HG03108 (cell line): ENCODE measurements around the gene WDR53.
"Not testable (repeated sequence)": the region's sequence is repeated elsewhere in the genome, so short reads cannot be mapped to it uniquely, and the experiment has no call there.

ENCODE experiments used
- ATAC-seq: cut with Tn5 transposase; IDR thresholded peaks from one replicate; pipeline ENCODE4 v1.9.1; 2021; ENCODE audit warnings: moderate library complexity; ENCODE audit not compliant: unreplicated experiment

Gene WDR53

DNA sequence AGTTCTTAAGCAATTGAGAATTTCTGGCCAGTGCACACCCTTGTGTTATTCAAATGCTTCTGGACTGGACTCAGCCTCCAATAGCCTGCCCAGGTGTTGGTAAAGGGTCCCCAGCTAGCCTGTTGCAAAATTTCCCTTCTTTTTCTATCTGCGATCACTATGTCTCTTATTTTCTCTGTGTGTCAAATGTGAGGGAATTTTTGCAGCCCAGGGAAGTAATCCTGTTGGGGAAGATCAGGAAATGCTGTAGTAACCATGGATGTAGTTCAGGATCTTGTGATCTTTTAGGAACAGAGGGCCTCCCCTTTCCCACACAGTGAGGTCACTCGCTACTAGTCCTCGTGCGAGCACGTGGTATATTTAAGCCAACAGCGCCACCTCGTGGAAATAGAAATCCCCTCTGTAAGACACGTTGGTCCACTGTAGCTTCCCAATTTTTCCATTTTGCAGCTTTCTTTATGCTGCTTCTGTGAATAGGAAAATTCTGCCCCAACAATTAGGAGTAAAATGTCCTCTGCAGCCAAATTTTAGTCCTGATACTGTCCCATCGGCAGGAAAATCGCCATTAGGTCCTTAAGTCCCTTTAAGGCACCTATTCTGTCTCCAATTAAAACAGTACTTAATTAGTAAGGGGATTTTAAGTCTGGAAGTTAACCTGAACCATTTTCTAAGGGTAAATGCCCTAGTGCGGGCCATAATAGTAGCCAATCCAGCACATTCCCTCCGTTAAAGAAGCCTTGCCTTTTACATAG is 49.2 kb downstream of the WDR53 start:
- no peak for ATAC-seq

DNA sequence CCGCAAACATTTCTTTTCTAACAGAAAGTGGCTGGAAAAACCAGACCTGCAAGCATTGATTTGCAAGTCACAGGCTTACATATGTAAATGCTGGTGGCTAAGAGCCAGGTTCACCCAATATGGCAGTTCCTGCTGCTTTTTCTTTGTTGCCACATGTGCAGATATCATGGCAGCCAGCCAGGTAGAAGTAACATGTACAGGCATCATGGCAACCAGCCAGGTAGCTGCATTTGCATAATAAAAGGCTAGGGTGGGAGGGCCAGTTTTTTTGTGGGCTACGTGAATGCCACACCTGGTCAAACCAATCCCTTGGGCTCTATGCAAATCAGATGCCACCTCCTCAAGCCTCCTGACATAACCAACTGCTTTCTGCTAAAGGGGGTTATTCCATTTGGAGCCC is 50.4 kb downstream of the WDR53 start:
- no peak for ATAC-seq

- no peak for ATAC-seq
These were observed 51.1 kb downstream of the WDR53 start for GRCh38 chr3:196517162-196517800.

DNA sequence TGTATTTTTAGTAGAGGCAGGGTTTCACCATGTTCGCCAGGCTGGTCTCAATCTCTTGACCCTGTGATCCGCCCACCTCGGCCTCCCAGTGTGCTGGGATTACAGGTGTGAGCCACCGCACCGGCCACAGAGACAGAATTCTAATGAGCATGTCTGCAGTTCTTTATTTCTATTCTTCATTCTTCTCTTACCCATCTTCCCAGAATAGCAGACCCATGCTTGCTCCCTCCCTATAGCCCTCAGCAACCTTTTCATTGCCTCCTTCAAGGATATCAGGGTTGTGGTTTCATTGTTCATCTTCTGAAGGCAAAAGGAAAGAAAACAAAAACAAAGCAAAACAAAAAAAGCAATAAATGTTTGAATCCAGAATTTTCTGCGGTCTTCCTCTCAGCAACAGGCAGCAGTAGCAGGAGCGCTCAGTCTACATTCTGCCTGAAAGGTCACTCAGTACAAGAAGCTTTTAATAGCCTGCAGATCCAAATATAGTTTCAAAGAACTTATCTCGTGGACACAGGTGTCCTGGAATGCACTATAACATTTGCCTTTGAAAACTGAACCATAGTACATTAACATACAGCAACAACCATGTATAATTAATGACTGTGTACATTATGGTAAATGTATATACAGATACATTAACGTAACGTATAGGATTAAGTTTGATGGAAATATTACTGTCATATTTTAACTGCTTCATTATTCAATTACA is 53.3 kb downstream of the WDR53 start, which contains the start of gene SMCO1:
TSS of gene SMCO1 (minus strand) at position 434 of the 709 bp plus-strand sequence. CDS start at position 297, 137 bp downstream.
- no peak for ATAC-seq

DNA sequence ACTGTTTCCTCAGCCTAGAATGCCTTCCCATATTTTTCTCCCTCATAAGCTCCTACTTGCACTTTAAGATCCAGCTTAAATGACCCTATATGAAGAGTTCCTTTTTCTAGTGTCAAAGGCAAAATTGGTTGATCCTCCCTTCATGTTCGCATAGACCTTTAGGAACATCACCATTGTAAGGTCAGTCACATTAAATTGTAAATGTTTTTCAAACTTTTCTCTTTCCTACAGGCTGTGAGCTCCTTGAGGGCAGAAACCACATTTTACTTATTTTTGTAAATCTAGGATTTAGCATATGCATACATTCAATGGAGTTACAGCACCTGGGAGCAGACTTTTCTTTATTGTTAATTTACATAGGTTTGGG is 54.0 kb downstream of the WDR53 start:
- no peak for ATAC-seq

DNA sequence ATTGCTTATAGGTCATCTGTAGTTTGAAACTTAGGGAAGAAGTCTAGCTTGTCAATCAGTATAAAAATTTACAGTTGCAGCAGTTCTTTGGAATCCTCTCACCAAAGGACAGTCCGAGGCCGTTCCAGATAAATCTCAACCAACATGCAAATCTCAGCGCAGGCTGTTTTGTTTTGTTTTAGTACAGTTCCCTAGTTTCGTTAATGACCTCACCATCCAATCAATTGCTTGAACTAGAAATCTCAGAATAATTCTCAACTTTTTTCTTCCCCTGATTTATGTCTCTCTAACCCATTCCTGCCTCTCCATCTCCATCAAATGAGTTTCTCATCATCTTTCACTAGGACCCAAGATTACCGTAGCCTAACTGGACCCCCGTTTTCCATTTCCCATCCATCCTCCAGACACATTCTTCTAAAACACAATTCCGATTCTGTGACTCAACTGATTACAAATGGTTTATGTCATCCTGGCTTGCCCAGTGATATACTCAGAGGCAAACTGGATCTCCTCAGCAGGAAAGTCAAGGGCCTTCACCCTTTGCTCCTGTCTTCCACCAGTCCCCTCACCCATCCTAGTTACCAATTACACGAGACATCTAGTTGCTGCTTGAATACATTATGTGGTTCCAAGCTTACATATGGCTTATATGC is 54.5 kb downstream of the WDR53 start:
- ATAC-seq = no peak

DNA sequence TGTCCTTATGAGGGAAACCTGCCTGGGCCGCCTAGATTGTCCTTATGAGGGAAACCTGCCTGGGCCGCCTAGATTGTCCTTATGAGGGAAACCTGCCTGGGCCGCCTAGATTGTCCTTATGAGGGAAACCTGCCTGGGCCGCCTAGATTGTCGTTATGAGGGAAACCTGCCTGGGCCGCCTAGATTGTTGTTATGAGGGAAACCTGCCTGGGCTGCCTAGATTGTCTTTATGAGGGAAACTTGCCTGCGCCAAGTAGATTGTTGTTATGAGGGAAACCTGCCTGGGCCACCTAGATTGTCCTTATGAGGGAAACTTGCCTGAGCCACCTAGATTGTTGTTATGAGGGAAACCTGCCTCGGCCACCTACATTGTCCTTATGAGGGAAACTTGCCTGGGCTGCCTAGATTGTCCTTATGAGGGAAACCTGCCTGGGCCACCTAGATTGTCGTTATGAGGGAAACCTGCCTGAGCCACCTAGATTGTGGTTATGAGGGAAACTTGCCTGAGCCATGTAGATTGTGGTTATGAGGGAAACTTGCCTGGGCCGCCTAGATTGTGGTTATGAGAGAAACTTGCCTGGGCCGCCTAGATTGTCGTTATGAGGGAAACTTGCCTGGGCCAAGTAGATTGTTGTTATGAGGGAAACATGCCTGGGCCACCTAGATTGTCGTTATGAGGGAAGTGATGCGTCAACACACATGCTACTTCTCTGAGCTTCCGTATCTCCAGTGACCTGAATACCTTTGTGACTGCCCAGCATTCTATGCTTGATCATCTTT is 56.5 kb downstream of the WDR53 start:
- not testable (repeated sequence) for ATAC-seq

DNA sequence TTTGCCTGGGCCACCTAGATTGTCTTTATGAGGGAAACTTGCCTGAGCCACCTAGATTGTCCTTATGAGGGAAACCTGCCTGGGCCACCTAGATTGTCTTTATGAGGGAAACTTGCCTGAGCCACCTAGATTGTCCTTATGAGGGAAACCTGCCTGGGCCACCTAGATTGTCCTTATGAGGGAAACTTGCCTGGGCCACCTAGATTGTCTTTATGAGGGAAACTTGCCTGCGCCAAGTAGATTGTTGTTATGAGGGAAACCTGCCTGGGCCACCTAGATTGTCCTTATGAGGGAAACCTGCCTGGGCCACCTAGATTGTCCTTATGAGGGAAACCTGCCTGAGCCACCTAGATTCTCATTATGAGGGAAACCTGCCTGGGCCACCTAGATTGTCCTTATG is 57.2 kb downstream of the WDR53 start:
- not testable (repeated sequence) for ATAC-seq

DNA sequence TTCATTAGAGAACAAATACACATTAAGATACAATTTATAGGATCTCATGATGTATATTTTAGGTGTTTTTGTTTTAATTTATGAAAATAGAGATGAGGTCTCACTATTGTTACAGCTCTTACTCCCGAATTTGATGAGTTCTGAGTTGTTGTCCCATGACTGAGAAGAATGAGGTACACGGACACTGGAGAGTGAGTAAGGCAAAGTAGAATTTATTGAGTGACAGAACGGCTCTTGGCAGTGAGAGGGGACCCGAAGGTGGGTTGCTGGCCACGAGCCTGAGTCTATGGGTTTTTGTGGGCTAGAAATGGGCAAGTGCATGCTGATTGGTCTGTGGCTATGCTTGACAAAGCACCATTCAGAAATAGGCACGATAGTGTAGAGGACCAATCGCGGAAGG is 61.7 kb downstream of the WDR53 start:
- no peak for ATAC-seq

- no peak for ATAC-seq
These were observed 63.8 kb downstream of the WDR53 start for GRCh38 chr3:196504556-196504955.
